ENCODE results near the gene CDH18.

GRCh38 chr5:19855931-19856330 is 132.1 kb downstream of the CDH18 start:
- no peak for TF ChIP-seq POU6F1 (CRISPR knock-in tag; IDR thresholded peaks at IDR 0.05; ENCODE audit: borderline replicate concordance, low read depth)
- TF ChIP-seq CSRNP3 (CRISPR knock-in tag; IDR thresholded peaks at IDR 0.05), result no peak
- TF ChIP-seq CREB5 (CRISPR knock-in tag; IDR thresholded peaks at IDR 0.05; ENCODE audit: low read depth), result no peak
- TF ChIP-seq OSR1 (CRISPR knock-in tag; IDR thresholded peaks at IDR 0.05), result no peak

All from SK-N-SH treated with all-trans-retinoic acid at 6 μM for 48 hours (cell line).